PC-3 (cell line): ENCODE data around the gene DZIP1. TPM values are rescaled to one million over a fixed set of nuclear protein-coding genes. Genes with fewer than 3 reads are reported as not detected.

Experiments used
- ATAC-seq: fragments of 200-7000 bp; cut with Tn5 transposase; 2 replicates; pipeline ENCODE4 v1.9.1; 2020; ENCODE audit warnings: mild to moderate bottlenecking, moderate library complexity
- BruUV-seq: library from RNA; stranded (reverse); fragments of 400-500 nt; replicated peaks from 2 replicates; lab custom pipeline; 2021; lab: Mats Ljungman, UMichigan
- CTCF ChIA-PET: fragments of 300-600 bp; sonication (Branson Sonifier 250); formaldehyde crosslinking; loops from one replicate; lab custom pipeline; 2022; ENCODE audit warnings: antibody characterized with exemption; lab: Charles Lee
- POLR2A ChIA-PET: fragments of 300-600 bp; sonication (Branson Sonifier 250); formaldehyde crosslinking; loops from one replicate; lab custom pipeline; 2022; ENCODE audit warnings: antibody characterized with exemption; ENCODE audit not compliant: unreplicated experiment; lab: Charles Lee
- DNase-seq: peaks from one replicate; pipeline ENCODE4 v3.0.0-alpha.2; 2015
- H2AFZ ChIP-seq: fragments of 300-600 bp; sonication (generic); 2 replicates; pipeline ENCODE4 v1.6.0; 2016; ENCODE audit warnings: antibody characterized with exemption, low read length
- H3F3A ChIP-seq: fragments of 300-600 bp; sonication (generic); one replicate; pipeline ENCODE4 v1.6.0; 2017; ENCODE audit warnings: antibody characterized with exemption, low read length, control low read depth, mild to moderate bottlenecking; ENCODE audit not compliant: unreplicated experiment
- H3K27ac ChIP-seq: fragments of 300-600 bp; sonication (generic); 2 replicates; pipeline ENCODE4 v1.5.1; 2016; ENCODE audit warnings: mild to moderate bottlenecking, low read length
- H3K27me3 ChIP-seq: fragments of 300-600 bp; sonication (generic); 2 replicates; pipeline ENCODE4 v1.6.1; 2016; ENCODE audit warnings: low read length, mixed read lengths
- H3K36me3 ChIP-seq: fragments of 300-600 bp; sonication (generic); 2 replicates; pipeline ENCODE4 v1.6.1; 2016; ENCODE audit warnings: low read depth, mixed run types, low read length, mixed read lengths
- H3K4me1 ChIP-seq: fragments of 300-600 bp; sonication (generic); 2 replicates; pipeline ENCODE4 v1.5.1; 2016; ENCODE audit warnings: low read length; ENCODE audit not compliant: insufficient read depth
- H3K4me2 ChIP-seq: fragments of 300-600 bp; sonication (generic); 2 replicates; pipeline ENCODE4 v1.6.0; 2016; ENCODE audit warnings: low read length
- H3K4me3 ChIP-seq: fragments of 300-600 bp; sonication (generic); 2 replicates; pipeline ENCODE4 v1.5.1; 2016; ENCODE audit warnings: mild to moderate bottlenecking, low read length, mixed read lengths
- H3K79me2 ChIP-seq: fragments of 300-600 bp; sonication (generic); 2 replicates; pipeline ENCODE4 v1.6.1; 2017; ENCODE audit warnings: low read length, mixed read lengths
- H3K9ac ChIP-seq: fragments of 300-600 bp; sonication (generic); 2 replicates; pipeline ENCODE4 v1.6.0; 2016; ENCODE audit warnings: mild to moderate bottlenecking, low read length
- H3K9me2 ChIP-seq: fragments of 300-600 bp; sonication (generic); replicated peaks from 2 replicates; pipeline ENCODE4 v1.6.1; 2016; ENCODE audit warnings: mixed run types, low read length, mixed read lengths
- H3K9me3 ChIP-seq: fragments of 300-600 bp; sonication (generic); 2 replicates; pipeline ENCODE4 v1.6.1; 2016; ENCODE audit warnings: low read length, mixed read lengths
- H4K20me1 ChIP-seq: fragments of 300-600 bp; sonication (generic); 2 replicates; pipeline ENCODE4 v1.6.1; 2016; ENCODE audit warnings: low read length, mixed read lengths
- EZH2 ChIP-seq: fragments of 300-600 bp; sonication (generic); IDR thresholded peaks from one replicate; pipeline ENCODE4 v1.6.1; 2017; ENCODE audit warnings: antibody characterized with exemption, mild to moderate bottlenecking, low read length; ENCODE audit not compliant: unreplicated experiment
- EZH2phosphoT487 ChIP-seq: fragments of 300-600 bp; sonication (generic); IDR thresholded peaks from 2 replicates; pipeline ENCODE4 v1.6.1; 2018; ENCODE audit warnings: mild to moderate bottlenecking, antibody characterized with exemption, low read length, borderline replicate concordance
- intact Hi-C: fragments of 100-400 bp; cut with micrococcal nuclease; formaldehyde crosslinking; loops from 2 replicates; pipeline ENCODE4 v1.9.0; 2023
- total RNA-seq: library from RNA; depleted of rRNA; stranded (reverse); fragments of >200 nt; gene quantifications from 2 replicates; pipeline ENCODE4 v1.2.3, GENCODE V29; 2014
- TF ChIP-seq, protein P1 (sequence below): fragments of 300-600 bp; sonication (generic); conservative IDR thresholded peaks from 2 replicates; pipeline ENCODE4 v1.5.1; 2017; ENCODE audit warnings: antibody characterized with exemption, low read depth, mild to moderate bottlenecking, low read length

DZIP1 gene
- total RNA-seq, 1 experiment from 2014 or later = 3.5 TPM

DNA sequence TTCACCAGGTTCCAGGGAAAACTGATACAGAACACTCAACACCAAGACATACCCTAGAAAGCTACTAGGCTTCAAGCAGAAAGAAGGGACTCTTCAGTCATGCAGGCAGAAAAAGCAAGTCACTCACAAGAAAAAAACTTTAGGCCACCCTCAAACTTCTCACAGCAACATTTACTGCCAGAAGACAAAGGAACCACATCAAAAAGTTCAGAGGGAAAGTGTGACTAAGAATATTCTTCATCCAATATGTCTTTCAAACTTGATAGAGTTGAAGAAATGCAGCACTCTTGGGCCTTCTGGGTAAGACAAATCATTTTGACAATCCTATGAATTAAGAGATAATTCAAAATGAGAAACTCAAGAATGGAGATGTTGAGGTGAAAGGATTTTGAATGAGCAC is 7.7 kb downstream of the DZIP1 start:
- DNase-seq = no peak
- H2AFZ ChIP-seq = no peak overlapping the region
- no peak overlapping the region for H3K27ac ChIP-seq
- no peaks in the 10 kb centered on the region for H3F3A ChIP-seq
- no peak overlapping the region for H3K9ac ChIP-seq
- no peaks in the 10 kb centered on the region for H3K9me2 ChIP-seq
- H3K27me3 ChIP-seq = no peaks in the 10 kb centered on the region
- ChIA-PET POLR2A (no interaction called here), CTCF (no interaction called here)
- no peaks in the 10 kb centered on the region for H3K4me1 ChIP-seq
- H4K20me1 ChIP-seq = no peaks in the 10 kb centered on the region
- H3K4me2 ChIP-seq = no peak overlapping the region
- no peak for ATAC-seq
- intact Hi-C loops = no loop called here
- H3K9me3 ChIP-seq = no peaks in the 10 kb centered on the region
- no peak overlapping the region for H3K4me3 ChIP-seq
- TF ChIP-seq EZH2 = no peak
- no peak for TF ChIP-seq EZH2phosphoT487
- TF ChIP-seq, protein P1, sequence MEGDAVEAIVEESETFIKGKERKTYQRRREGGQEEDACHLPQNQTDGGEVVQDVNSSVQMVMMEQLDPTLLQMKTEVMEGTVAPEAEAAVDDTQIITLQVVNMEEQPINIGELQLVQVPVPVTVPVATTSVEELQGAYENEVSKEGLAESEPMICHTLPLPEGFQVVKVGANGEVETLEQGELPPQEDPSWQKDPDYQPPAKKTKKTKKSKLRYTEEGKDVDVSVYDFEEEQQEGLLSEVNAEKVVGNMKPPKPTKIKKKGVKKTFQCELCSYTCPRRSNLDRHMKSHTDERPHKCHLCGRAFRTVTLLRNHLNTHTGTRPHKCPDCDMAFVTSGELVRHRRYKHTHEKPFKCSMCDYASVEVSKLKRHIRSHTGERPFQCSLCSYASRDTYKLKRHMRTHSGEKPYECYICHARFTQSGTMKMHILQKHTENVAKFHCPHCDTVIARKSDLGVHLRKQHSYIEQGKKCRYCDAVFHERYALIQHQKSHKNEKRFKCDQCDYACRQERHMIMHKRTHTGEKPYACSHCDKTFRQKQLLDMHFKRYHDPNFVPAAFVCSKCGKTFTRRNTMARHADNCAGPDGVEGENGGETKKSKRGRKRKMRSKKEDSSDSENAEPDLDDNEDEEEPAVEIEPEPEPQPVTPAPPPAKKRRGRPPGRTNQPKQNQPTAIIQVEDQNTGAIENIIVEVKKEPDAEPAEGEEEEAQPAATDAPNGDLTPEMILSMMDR = no peak
- BruUV-seq = no TSS peak
- H3K36me3 ChIP-seq = no peaks in the 10 kb centered on the region
- no peaks in the 10 kb centered on the region for H3K79me2 ChIP-seq

DNA sequence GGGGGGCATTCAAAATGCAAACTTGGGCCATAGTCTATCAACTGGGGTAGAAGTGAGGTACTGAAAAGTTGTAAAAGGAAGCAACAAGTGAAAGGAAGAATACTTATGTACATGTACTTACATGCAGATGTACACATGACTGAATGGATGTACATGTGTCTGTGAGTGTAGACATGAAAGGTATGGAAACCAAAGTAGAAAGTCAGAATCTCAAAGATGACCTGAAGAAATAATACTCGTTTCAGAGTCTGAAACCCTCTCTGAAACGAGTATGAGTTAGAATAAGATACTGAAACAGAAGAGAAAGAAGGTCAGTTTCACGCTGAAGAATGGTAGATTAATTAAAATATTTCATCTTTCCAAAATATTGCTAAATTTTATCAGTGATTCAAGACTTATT is 13.9 kb downstream of the DZIP1 start:
- no peak overlapping the region for H3K4me2 ChIP-seq
- H3K9me2 ChIP-seq = no peaks in the 10 kb centered on the region
- CTCF ChIA-PET = no interaction called here
- no peaks in the 10 kb centered on the region for H3K79me2 ChIP-seq
- no TSS peak for BruUV-seq
- POLR2A ChIA-PET = no interaction called here
- H3K27ac ChIP-seq = no peak overlapping the region
- no peak for DNase-seq
- no peak overlapping the region for H2AFZ ChIP-seq
- H3F3A ChIP-seq = no peaks in the 10 kb centered on the region
- H3K9ac ChIP-seq = no peak overlapping the region
- H3K36me3 ChIP-seq = peaks cover 7% of the 10 kb centered on the region; the same call in 1 of the 2 replicates
- intact Hi-C loops = no loop called here
- H3K4me1 ChIP-seq = no peaks in the 10 kb centered on the region
- no peak for TF ChIP-seq EZH2phosphoT487
- TF ChIP-seq, protein P1 = no peak
- ATAC-seq = no peak
- no peaks in the 10 kb centered on the region for H4K20me1 ChIP-seq
- peaks cover 8% of the 10 kb centered on the region; the same call in 1 of the 2 replicates for H3K9me3 ChIP-seq
- H3K4me3 ChIP-seq = no peak overlapping the region
- H3K27me3 ChIP-seq = no peaks in the 10 kb centered on the region

DNA sequence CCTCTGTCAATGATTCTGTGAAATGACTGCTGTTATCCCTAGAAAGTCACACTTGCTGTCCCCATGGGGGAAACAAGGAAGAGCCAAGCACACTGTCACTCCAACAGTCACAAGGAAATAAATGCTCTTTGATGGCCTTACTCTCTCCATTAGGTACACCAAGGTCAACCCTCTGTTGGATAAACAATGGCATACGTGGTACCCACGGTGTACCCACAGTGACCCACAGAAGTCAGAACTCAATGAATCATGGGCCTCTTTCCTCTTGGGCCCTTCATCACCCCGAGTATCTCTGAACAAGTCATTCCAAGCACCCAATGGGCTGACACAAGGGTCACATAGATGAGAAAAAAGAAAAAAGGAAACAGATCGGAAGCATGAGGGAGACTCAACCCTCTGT is 15.4 kb downstream of the DZIP1 start:
- Histone ChIP-seq H3K4me1 (no peaks in the 10 kb centered on the region), H3K9ac (no peak overlapping the region), H3K9me2 (no peaks in the 10 kb centered on the region), H3F3A (no peaks in the 10 kb centered on the region), H4K20me1 (no peaks in the 10 kb centered on the region), H3K27ac (no peak overlapping the region), H3K9me3 (peaks cover 8% of the 10 kb centered on the region; the same call in 1 of the 2 replicates), H3K4me3 (no peak overlapping the region), H2AFZ (no peak overlapping the region), H3K36me3 (peaks cover 7% of the 10 kb centered on the region; the same call in 1 of the 2 replicates), H3K4me2 (no peak overlapping the region), H3K27me3 (no peaks in the 10 kb centered on the region), H3K79me2 (no peaks in the 10 kb centered on the region)
- intact Hi-C loops = loop anchor here (10.0 kb wide), 1 partner anchor 94 kb away; no protein-coding TSS in a partner anchor
- DNase-seq = no peak
- TF ChIP-seq EZH2 (no peak), EZH2phosphoT487 (no peak)
- ChIA-PET POLR2A (no interaction called here), CTCF (no interaction called here)
- BruUV-seq = no TSS peak
- no peak for ATAC-seq
